Measurements from ENCODE around the gene IFNL3. TPM values are rescaled to one million over a fixed set of nuclear protein-coding genes. Genes with fewer than 3 reads are reported as not detected.

The IFNL3 gene
- total RNA-seq, 4 donors from 2014 or later = not detected

- DNase-seq = no peak
- no peaks in the 10 kb centered on the region for H3K36me3 ChIP-seq
- no peak overlapping the region for H3K4me3 ChIP-seq
- intact Hi-C loops (cut with DNase I; ENCODE audit: low total_unique reads) = no loop called here
- no peak for ATAC-seq
- H3K27me3 ChIP-seq = peaks cover 13 to 17% (median 14%) of the 10 kb centered on the region in 3 donors
- H3K27ac ChIP-seq = no peak overlapping the region
- no peaks in the 10 kb centered on the region for H3K4me1 ChIP-seq
- no peaks in the 10 kb centered on the region for H3K9me3 ChIP-seq
- in situ Hi-C loops (cut with MboI; ENCODE audit: low sequenced_read_pairs in 4 of 4) = no loop called here
- TF ChIP-seq CTCF (IDR thresholded peaks at IDR 0.05 in 4 of 5, conservative IDR thresholded peaks at IDR 0.05 in 1 of 5) = no peak
- no peak for TF ChIP-seq POLR2A (IDR thresholded peaks at IDR 0.05)
These were observed 36.5 kb downstream of the IFNL3 start for GRCh38 chr19:39208175-39208795.

GRCh38 chr19:39207293-39207836 lies 37.4 kb downstream of the IFNL3 start:
- TF ChIP-seq POLR2A (IDR thresholded peaks at IDR 0.05) = no peak
- TF ChIP-seq CTCF (IDR thresholded peaks at IDR 0.05 in 4 of 5, conservative IDR thresholded peaks at IDR 0.05 in 1 of 5) = no peak
- Histone ChIP-seq H3K36me3 (no peaks in the 10 kb centered on the region), H3K27ac (no peak overlapping the region), H3K27me3 (peaks cover 23 to 26% (median 24%) of the 10 kb centered on the region in 3 donors), H3K4me1 (no peaks in the 10 kb centered on the region), H3K4me3 (no peak overlapping the region), H3K9me3 (no peaks in the 10 kb centered on the region)
- DNase-seq (no peak), ATAC-seq (no peak)
- in situ Hi-C loops (cut with MboI; ENCODE audit: low sequenced_read_pairs in 4 of 4) = no loop called here
- intact Hi-C loops (cut with DNase I; ENCODE audit: low total_unique reads) = no loop called here

- H3K27ac ChIP-seq = no peak overlapping the region
- ATAC-seq (no peak), DNase-seq (no peak)
- intact Hi-C loops (cut with DNase I; ENCODE audit: low total_unique reads) = no loop called here
- no peaks in the 10 kb centered on the region for H3K36me3 ChIP-seq
- H3K27me3 ChIP-seq = peaks cover 32 to 35% (median 35%) of the 10 kb centered on the region in 3 donors
- H3K4me3 ChIP-seq = no peak overlapping the region
- in situ Hi-C loops (cut with MboI; ENCODE audit: low sequenced_read_pairs in 4 of 4) = no loop called here
- TF ChIP-seq CTCF (IDR thresholded peaks at IDR 0.05 in 4 of 5, conservative IDR thresholded peaks at IDR 0.05 in 1 of 5) (no peak), POLR2A (IDR thresholded peaks at IDR 0.05) (no peak)
- H3K9me3 ChIP-seq = no peaks in the 10 kb centered on the region
- H3K4me1 ChIP-seq = no peaks in the 10 kb centered on the region
These were observed 38.7 kb downstream of the IFNL3 start for GRCh38 chr19:39206122-39206521.

- Histone ChIP-seq H3K4me3 (no peak overlapping the region), H3K4me1 (no peaks in the 10 kb centered on the region), H3K27ac (no peak overlapping the region), H3K9me3 (no peaks in the 10 kb centered on the region), H3K27me3 (peaks cover 38 to 42% (median 39%) of the 10 kb centered on the region in 3 donors), H3K36me3 (no peaks in the 10 kb centered on the region)
- DNase-seq (no peak), ATAC-seq (no peak)
- intact Hi-C loops (cut with DNase I; ENCODE audit: low total_unique reads) (no loop called here), in situ Hi-C loops (cut with MboI; ENCODE audit: low sequenced_read_pairs in 4 of 4) (no loop called here)
- TF ChIP-seq POLR2A (IDR thresholded peaks at IDR 0.05) = no peak
- no peak for TF ChIP-seq CTCF (IDR thresholded peaks at IDR 0.05 in 4 of 5, conservative IDR thresholded peaks at IDR 0.05 in 1 of 5)
These were observed 39.4 kb downstream of the IFNL3 start for GRCh38 chr19:39205449-39205764.

All from gastrocnemius medialis (tissue), 4 donors.